K562 (cell line): ENCODE results near the gene C20orf141. TPM values are rescaled to one million over a fixed set of nuclear protein-coding genes. Genes with fewer than 3 reads are reported as not detected.

Experiments
- BHLHE40 ChIP-seq: IDR thresholded peaks from 2 replicates; pipeline ENCODE4 v1.6.1; 2011; ENCODE audit warnings: low read length, improper control_type of control experiment
- CUX1 ChIP-seq: fragments of 200-800 bp; sonication (Bioruptor generic); IDR thresholded peaks from 2 replicates; pipeline ENCODE4 v1.6.1; 2016; ENCODE audit warnings: missing genetic modification characterization, missing compliant biosample characterization
- HOXB6 ChIP-seq: fragments of 250-450 bp; sonication (Bioruptor Pico); IDR thresholded peaks from 2 replicates; pipeline ENCODE4 v1.5.1; 2022; ENCODE audit warnings: mild to moderate bottlenecking, borderline replicate concordance
- MAZ ChIP-seq, 2 experiments: fragments of 450-650 bp in 1 of 2; sonication (generic) in 1 of 2; formaldehyde crosslinking; IDR thresholded peaks in 1 of 2; conservative IDR thresholded peaks in 1 of 2; 2 replicates each; pipeline versions ENCODE4 v1.4.0 to v1.5.0; 2020; ENCODE audit warnings: mild to moderate bottlenecking in 1 of 2, missing genetic modification reagents in 1 of 2
- PPARD ChIP-seq: fragments of 250-450 bp; sonication (Bioruptor Pico); IDR thresholded peaks from 2 replicates; pipeline ENCODE4 v1.8.0; 2022; ENCODE audit warnings: inconsistent platforms, mild to moderate bottlenecking, moderate library complexity
- RBBP5 ChIP-seq: fragments of 200-600 bp; sonication (generic); IDR thresholded peaks from 2 replicates; pipeline ENCODE4 v1.6.1; 2012; ENCODE audit warnings: borderline replicate concordance, mild to moderate bottlenecking, low read length, control low read depth, inconsistent platforms; ENCODE audit not compliant: insufficient read depth, poor library complexity, severe bottlenecking
- RUNX1 ChIP-seq: sonication (generic); IDR thresholded peaks from 2 replicates; pipeline ENCODE4 v1.6.1; 2016; ENCODE audit warnings: antibody characterized with exemption, low read depth
- ZKSCAN1 ChIP-seq: fragments of 150-350 bp; IDR thresholded peaks from 2 replicates; pipeline ENCODE4 v1.6.1; 2016; ENCODE audit warnings: low read depth, low read length
- ZNF23 ChIP-seq: fragments of 250-450 bp; sonication (Bioruptor Pico); IDR thresholded peaks from 2 replicates; pipeline ENCODE4 v1.4.0; 2020; ENCODE audit warnings: mild to moderate bottlenecking
- ZNF280B ChIP-seq: fragments of 250-450 bp; sonication (Bioruptor Pico); IDR thresholded peaks from 2 replicates; pipeline ENCODE4 v1.5.1; 2021; ENCODE audit warnings: mild to moderate bottlenecking
- ZNF561 ChIP-seq: fragments of 450-650 bp; formaldehyde crosslinking; conservative IDR thresholded peaks from 2 replicates; pipeline ENCODE4 v1.4.0; 2020; ENCODE audit warnings: mild to moderate bottlenecking, moderate library complexity
- ZNF717 ChIP-seq: fragments of 250-450 bp; sonication (Bioruptor Pico); IDR thresholded peaks from 2 replicates; pipeline ENCODE4 v1.5.0; 2021
- polyA plus RNA-seq, 8 experiments: library from polyadenylated mRNA; depleted of rRNA in 4 of 8; stranded (reverse) in 5 of 8; unstranded in 3 of 8; fragments of >200 nt; fragmentation: Nextera tagmentation in 2 of 8; fragmentation: Illumina TruSeq in 1 of 8; extraction: Ambion mirVana in 2 of 8; extraction: Trizol in 1 of 8; gene quantifications; 2 replicates each; pipeline versions ENCODE4 v1.2.1 to v1.2.3, GENCODE V29; 2011 to 2014; ENCODE audit warnings: inconsistent platforms in 1 of 8, missing spikeins in 1 of 8
- total RNA-seq, 7 experiments: library from RNA; depleted of rRNA in 6 of 7; stranded (reverse); fragments of >200 nt in 6 of 7; fragmentation: Illumina TruSeq in 2 of 7; extraction: Trizol in 2 of 7; gene quantifications; 2 replicates each; pipeline versions ENCODE4 v1.2.1 to v1.2.3, GENCODE V29; 2011 to 2021; ENCODE audit warnings: low replicate concordance in 1 of 7

Gene C20orf141
- total and polyA plus RNA-seq, 9 of the 15 experiments (the other 6 are each of a cell fraction or from before 2014, with no cell fraction given), result not detected

- no peak for TF ChIP-seq CUX1 (CRISPR knock-in tag)
- no peak for TF ChIP-seq ZNF280B (CRISPR knock-in tag)
- TF ChIP-seq MAZ (CRISPR knock-in tag; conservative IDR thresholded peaks at IDR 0.05 in 1 of 2, IDR thresholded peaks at IDR 0.05 in 1 of 2), result no peak
- no peak for TF ChIP-seq PPARD (CRISPR knock-in tag)
- no peak for TF ChIP-seq RUNX1
- no peak for TF ChIP-seq ZNF717 (CRISPR knock-in tag)
- no peak for TF ChIP-seq ZNF23 (CRISPR knock-in tag)
- no peak for TF ChIP-seq HOXB6 (CRISPR knock-in tag)
- TF ChIP-seq RBBP5, result no peak
- TF ChIP-seq ZNF561 (CRISPR knock-in tag), result no peak
- TF ChIP-seq ZKSCAN1, result no peak
- no peak for TF ChIP-seq BHLHE40
Observed at GRCh38 chr20:2794202-2794748, 20.5 kb upstream of the C20orf141 start (continued).
